NCI-H460 (cell line): ENCODE measurements around the gene CLDN4. TPM values are rescaled to one million over a fixed set of nuclear protein-coding genes. Genes with fewer than 3 reads are reported as not detected.
A peak's percentile ranks its signal among the peaks of the same experiment; 100 is the strongest.
"Not testable (repeated sequence)": the region's sequence is repeated elsewhere in the genome, so short reads cannot be mapped to it uniquely, and the experiment has no call there.

ENCODE experiments used
- DNase-seq: peaks from one replicate; pipeline ENCODE4 v3.0.0-alpha.2; 2016; ENCODE audit warnings: low read depth; ENCODE audit errors: extremely low read depth
- total RNA-seq: library from RNA; depleted of rRNA; stranded (reverse); fragments of >200 nt; shearing (Covaris generic); gene quantifications from 2 replicates; pipeline ENCODE4 v1.2.3, GENCODE V29; 2014

Gene CLDN4
- total RNA-seq, 1 experiment from 2014 or later = 25.3 TPM

DNA sequence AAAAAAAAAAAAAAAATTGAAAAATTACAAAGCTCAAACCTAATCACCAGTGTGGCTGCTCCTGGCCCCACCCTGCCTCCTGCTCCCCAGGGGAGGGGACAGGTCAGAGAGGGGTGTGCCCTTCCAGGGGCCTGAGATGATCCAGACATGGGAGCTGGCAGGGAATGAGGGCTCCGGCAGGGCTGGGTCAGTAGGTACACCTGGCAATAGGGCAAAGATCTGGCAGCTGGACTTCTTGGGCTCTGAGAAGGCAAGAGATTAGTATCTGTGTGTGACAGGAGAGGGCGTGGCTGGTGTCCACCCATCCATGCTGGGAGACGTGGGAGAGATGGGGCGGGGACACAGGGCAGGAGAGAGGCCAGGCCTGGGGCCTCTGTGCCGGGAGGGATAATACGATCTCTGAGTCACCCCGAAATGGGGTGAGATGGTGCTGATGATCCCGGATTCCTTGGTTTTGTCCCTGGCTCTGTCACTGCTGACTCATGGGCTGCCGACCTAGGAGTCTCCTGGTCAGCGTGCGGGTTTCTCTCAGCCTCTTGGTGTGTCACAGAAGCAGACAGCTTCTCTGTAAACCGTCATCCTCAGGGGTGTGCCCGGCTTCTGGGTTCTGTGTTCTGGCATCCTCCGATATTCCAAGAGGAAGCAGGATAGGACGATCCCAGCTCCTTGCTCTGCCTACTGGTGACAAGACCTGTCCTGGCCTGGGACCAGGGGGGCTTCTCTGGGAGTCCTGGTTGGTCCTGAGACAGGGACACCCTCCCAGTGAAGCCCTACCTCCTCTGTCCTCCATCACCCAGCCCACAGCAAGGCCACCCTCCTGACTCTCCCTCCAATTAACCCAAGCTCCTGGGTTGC, 8.2 kb upstream of the CLDN4 start:
- peak; percentile 96 for DNase-seq

DNA sequence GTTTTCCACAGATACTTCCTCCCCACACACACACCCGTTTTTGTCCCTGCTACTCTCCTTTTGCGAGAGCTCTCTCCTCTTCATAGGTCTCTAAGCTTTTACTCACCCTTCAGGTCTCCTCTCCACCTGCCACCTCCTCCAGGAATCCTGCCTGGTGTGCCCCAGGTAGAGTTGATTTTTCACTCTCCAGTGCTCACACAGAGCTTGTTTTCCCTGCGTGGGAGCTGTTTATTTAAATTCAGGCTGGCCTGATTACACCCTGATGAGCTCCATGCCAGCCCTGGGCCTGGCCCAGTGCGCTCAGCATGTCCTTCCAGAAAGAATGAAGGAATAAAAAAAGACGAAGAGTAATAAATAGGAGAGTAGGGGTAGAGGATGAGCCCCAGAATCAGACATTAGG, 7.5 kb upstream of the CLDN4 start:
- no peak for DNase-seq

DNA sequence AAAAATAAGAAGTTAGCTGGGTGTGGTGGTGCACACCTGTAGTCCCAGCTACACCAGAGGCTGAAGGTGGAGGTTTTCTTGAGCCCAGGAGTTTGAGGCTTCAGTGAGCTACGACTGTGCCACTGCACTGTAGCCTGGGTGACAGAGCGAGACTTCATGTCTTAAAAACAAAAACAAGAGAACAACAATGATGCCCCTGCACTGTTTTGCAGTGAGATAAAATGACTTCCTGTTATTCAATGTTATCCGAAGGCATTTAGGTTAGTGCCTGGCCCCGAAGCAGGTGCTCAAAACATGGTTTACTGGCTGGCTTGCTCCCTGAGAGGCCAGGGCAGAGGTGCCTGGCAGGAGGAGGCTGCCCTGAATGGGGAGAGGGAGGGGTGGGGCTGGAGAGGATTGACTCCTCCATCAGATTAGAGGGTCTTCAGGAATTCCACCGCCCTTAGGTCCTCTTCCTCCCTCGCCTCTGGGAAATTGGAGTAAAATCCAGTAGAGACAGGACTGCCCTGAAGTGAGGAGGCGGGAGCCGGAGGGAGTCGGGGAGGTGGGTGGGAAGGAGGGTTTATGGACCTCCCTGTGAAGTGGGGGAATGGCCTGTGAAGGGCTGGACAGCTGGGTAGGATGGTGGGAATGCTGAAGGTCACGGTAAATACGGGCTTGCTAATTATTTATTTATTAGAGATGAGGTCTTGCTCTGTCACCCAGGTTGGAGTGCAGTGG, 6.8 kb upstream of the CLDN4 start:
- no peak for DNase-seq

DNA sequence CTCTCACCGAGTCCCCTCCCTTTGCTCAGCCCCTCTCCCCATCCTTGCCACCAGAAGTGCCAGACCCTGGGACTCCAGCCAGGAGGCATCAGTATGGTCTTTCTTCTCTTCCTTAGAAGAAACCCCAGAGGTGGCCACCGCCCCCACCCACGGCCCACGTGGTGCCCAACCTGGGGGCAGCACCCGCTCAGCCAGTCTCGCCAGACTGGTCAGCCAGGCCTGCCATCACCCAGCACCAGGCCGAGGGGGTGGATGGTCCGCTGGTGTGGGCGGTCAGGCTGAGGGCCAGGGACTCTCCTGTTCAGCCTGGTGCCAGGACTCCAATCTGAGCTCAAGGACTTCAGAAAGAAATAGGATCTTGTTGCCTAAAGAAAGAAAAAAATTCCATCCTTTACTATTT, 5.8 kb upstream of the CLDN4 start:
- no peak for DNase-seq

DNA sequence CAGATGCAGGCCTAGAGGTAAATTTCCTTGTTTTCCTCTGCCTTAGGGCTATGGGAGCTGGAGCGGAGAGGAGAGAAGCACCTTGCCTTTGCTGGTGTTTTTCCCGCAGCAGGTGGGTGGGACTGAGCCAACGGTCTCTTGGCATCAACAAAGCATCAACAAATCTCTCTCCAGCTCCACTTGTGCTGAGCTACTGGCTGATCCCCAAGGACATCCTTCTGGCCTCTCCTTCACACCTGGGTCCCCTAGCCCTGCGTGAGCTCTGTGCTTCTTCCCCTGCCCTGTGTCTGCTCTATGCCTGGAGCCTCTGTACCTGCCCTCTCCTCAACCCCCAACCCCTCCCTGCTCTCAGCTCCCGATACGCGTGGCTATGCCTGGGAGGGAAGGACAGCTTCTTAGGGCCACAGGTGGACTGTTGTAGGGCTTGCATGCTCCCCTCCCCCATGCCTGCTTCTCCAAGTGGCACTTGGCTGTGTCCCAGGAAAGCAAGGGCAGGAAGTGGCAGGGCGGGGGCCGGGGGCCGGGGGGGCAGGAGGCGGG, 3.2 kb upstream of the CLDN4 start:
- DNase-seq = no peak

DNA sequence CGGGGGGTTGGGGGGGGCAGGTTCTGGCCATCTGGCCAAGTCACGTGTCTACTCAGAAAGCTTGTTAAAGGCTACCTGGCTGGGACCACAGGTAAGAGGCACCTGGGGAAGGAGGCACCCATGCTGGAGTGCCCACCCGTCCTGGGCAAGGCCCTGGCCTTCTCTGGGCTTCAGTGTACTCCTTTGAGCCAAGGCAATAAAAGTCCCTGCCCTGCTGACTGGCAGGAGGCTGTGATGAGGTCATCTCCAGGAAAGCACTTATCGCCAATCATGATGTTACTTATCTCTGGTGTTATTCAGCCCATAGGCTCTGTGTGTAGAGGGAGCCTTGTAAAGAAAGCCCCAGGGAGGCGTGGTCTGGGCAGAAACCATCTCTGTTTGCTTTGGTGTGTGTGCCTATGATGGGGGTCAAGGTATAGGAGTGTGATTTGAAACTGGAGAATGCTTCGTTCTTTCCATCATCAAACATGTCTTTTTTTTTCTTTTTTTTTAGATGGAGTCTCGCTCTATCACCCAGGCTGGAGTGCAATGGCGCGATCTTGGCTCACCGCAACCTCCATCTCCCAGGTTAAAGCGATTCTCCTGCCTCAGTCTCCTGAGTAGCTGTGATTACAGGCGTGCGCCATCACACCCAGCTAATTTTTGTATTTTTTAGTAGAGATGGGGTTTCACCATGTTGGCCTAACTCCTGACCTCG, 2.5 kb upstream of the CLDN4 start:
- peak; percentile 85 for DNase-seq

DNA sequence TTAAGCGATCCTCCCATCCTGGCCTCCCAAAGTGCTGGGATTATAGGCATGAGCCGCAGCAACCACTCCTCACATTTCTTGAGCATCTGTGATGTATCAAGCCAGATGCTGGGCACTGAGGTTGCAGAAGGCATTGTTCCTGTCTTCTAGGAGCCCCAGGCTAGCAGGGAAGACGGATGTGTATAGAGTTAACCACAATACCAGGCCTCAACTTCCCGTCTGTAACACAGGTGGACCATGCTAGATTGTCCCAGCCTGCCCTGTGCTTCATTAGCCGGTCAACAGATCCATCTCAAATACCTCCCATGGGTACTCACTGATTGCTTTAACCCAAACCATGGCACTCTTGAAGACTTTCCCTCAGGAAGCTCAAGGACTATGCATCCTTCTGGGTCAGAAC, 1.8 kb upstream of the CLDN4 start:
- DNase-seq = no peak

DNA sequence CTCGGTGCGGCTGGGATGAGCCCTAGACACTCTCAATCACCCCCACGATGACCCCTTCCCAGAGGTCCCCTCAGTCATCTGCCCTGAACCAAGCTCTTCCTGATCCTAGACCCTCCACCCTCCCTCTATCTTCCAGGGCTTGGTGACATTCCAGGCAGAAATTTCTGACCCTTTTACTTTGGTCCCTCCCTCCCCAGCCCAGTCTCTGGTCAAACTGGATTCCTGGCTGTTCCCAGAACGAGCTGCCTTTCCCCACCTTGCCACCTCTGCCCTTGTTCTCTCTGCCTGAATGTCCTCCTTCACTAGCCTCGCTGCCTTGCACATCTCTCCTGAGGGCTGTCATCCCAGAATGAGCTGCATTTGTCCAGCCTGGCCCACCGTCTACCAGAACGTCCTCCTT, 1.3 kb upstream of the CLDN4 start:
- DNase-seq = no peak

DNA sequence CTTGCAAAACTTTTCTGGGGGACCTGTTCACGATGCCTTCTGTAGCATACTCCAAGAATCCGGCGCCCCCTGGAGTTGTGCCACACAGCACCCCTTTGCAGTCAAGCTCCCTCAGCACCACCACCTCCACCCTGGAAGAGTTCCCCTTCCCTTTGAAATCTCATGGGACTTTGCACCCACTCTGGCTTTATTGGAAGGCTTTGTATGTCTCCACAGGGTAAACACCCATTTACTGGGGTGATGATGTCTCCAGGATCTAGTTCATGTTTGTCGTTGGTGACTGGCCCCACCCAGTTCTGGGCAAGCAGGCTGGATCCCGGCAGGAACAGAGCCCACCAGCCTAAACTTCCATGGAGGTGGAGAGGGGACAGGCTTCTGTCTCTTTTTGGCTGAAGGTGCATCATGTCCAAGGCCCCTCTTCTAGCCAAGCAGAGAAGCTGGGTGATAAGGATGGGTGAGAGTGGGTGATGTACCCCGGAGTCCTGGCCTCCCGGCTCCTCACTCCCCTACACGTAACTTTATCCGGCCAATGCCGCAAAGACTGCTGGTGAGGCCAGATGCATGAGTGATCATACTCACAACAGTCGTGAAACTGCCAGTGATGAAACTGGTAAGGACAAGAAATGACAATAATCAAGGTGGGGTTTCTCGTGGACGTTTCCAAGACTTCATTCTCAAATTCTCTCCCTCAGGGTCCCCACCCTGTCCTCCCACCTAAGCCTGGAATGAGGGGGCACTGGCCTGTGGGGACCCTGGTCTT, 695 bp upstream of the CLDN4 start:
- DNase-seq = no peak

DNA sequence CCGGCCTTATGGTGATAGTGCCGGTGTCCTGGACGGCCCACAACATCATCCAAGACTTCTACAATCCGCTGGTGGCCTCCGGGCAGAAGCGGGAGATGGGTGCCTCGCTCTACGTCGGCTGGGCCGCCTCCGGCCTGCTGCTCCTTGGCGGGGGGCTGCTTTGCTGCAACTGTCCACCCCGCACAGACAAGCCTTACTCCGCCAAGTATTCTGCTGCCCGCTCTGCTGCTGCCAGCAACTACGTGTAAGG, 713 bp downstream of the CLDN4 start:
- DNase-seq = no peak

DNA sequence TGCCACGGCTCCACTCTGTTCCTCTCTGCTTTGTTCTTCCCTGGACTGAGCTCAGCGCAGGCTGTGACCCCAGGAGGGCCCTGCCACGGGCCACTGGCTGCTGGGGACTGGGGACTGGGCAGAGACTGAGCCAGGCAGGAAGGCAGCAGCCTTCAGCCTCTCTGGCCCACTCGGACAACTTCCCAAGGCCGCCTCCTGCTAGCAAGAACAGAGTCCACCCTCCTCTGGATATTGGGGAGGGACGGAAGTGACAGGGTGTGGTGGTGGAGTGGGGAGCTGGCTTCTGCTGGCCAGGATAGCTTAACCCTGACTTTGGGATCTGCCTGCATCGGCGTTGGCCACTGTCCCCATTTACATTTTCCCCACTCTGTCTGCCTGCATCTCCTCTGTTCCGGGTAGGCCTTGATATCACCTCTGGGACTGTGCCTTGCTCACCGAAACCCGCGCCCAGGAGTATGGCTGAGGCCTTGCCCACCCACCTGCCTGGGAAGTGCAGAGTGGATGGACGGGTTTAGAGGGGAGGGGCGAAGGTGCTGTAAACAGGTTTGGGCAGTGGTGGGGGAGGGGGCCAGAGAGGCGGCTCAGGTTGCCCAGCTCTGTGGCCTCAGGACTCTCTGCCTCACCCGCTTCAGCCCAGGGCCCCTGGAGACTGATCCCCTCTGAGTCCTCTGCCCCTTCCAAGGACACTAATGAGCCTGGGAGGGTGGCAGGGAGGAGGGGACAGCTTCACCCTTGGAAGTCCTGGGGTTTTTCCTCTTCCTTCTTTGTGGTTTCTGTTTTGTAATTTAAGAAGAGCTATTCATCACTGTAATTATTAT, 1.2 kb downstream of the CLDN4 start:
- DNase-seq = no peak

DNA sequence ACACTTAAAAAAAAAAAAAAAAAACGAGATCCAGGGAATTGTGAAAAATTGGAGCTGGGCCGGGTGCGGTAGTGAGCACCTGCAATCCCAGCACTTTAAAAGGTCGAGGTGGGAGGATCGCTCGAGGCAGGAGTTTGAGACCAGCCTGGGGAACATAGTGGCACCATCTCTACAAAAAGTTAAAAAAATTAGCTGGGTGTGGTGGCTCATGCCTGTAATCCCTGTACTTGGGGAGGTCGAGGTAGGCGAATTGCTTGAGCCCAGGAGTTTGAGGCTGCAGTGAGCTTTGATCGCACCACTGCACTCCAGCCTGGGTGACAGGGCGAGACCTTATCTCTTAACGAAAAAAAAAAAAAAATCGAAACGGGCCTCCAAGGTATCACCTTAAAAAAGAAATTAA, 2.0 kb downstream of the CLDN4 start:
- no peak for DNase-seq

DNA sequence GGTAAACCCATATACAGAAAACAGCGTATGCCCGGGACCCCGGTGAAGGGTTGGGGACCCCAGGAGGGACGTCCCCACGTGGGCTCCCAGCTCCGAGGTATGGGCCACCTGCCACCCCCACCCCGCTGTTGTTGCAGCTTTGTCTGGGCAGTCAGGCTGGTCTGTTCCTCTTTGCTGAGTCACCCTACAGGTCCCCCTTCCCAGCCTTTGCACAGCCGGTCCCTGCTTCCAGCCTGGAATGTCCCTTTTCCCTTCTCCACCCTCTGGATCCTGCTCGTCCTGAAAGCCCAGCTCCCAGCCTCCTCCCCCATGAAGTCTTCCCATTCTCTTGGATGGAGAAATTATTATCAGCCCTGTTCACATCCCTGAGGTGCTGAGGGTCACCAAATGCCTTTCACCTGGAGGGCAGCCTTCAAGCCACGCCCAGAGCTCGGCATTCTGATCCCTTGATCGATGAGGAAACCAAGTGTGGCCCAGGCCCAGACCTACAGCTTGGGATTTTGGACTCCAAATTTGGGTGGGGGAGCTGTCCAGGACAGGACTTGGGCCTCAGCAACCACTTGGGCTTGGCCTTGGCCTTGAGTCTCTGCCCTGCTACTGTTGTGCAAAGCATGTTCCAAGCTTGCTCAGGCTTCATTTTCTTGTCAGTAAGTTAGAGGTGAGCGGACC, 2.6 kb downstream of the CLDN4 start:
- DNase-seq = no peak

DNA sequence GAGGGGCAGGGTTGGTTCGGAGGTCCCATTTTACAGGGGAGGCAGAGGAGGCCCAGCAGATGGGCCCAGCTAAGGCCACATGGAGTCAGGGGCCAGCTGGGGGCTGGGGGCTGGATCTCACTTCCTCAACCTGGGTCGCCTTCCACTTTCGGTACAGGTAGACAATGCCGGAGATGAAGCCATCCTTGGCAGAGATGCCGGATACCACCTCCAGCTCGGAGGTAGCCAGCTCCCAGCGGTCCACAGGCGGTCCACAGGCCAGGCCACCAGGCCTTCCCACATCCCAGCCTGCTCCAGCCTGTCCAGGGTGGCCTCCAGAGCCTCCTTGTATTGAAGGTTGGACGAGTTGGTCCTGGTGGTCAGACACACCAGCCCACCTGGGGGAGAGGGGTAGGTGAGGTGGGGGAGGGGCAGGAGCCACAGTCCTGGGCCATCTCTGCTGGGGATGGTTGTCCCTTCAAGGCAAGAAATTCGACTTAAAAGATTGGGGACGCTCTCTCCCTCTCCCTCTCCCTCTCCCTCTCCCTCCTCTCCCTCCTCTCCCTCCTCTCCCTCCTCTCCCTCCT, 3.9 kb downstream of the CLDN4 start:
- no peak for DNase-seq

DNA sequence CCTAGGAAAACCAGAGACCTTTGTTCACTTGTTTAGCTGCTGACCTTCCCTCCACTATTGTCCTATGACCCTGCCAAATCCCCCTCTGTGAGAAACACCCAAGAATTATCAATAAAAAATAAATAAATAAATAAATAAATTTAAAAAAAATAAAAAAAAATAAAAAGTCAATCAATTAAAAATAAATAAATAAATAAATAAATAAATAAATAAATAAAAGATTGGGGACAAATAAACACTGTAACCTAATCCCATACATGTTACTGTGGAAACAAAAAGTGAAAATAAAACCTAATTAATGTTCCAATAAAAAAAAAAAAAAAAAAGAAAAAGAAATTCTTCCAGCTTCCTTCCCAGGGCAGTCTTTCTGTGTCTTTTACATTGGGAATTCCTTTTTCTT, 6.4 kb downstream of the CLDN4 start:
- DNase-seq = not testable (repeated sequence)

DNA sequence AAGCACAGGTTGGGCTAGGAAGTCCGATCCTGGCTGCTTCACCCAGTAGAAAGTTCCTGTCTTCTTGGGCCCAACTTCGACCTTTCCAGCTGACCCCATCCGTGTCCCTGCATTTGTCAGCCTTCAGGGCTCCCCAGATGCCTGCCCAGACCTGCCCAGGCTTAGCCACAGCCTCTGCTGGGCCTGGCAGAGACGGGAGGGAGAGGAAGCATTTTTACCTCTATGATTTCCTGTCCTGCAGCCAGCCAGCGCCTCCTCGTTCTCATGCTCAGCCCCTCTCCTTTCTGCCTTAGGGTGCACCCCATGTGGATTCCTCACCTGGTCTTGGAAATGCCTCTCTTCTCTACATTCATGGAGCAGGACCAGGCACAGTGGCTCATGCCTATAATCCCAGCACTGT, 7.8 kb downstream of the CLDN4 start:
- DNase-seq = no peak

DNA sequence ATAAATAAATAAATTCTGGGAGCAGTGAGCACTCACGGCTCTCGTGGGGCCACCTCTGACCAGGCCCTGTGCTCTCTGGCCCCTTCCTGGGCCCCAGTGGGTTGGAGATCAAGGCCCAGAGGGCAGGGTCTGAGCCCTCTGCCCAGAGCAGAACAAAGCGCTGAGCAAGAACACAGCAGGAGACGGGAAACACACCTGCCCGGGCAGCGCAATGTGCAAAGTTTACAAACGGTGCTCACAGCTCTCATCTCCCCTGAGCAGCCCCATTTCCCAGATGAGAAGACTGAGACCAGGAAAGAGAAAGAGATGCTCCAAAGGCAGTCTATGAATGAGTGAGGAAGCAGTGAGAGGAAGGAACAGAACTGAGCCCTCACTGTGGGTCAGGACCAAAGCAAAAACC, 8.5 kb downstream of the CLDN4 start:
- DNase-seq = no peak

DNA sequence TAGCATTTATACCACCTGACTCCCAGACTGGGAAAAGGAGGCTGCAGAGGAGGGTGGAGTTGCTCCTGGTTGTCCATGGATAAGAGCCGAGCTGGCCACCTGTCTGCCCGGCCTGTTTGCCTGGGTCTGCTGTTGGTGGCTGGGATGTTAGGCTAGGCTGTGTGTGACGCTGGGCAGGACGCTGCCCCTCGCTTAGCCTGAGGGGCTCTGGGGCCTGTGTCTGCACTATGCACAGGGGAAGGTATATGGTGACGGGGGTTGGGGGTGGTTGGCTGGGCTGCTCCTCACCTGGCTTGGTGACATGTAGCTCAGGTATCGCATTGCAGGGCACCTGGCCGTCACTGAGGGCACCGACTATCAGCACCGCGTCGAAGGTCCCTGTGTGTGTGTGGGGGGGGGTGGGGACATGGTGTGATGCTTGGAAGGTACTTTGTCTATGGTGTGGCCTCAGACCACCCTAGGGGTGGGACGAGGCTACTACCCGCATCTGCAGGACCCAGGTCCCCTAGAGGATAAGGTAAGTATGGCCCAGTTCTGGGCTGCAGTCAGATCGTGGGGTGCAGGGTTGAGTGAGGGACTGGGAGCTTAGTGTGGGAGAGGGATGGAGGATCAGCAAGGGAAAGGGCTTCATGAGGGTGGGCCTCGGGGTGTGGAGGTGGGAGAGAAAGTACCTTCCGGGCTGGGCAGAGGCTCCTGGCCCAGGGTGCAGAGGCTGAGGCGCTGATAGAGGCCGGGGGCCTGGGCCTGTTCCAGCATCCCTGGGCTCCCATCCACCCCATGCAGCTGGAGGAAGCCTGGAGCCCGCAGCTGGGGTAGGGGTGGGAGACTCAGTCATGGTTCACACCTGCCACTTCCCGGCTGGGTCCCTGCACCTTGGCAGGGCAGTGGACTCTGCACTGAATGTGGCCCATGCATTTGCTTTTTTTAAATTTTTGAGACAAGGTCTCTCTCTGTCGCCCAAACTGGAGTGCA, 9.2 kb downstream of the CLDN4 start:
- no peak for DNase-seq
